HG02798 (cell line): ENCODE results near the gene FNDC5.

ENCODE experiments used
- ATAC-seq: cut with Tn5 transposase; IDR thresholded peaks from one replicate; pipeline ENCODE4 v1.9.1; 2021; ENCODE audit warnings: mild to moderate bottlenecking; ENCODE audit not compliant: unreplicated experiment, poor library complexity

The FNDC5 gene

GRCh38 chr1:32817815-32818786, 52.6 kb downstream of the FNDC5 start:
- peak; percentile 7 for ATAC-seq

- peak; percentile 88 for ATAC-seq
Observed at GRCh38 chr1:32817159-32817814, 53.4 kb downstream of the FNDC5 start, which contains the start of the genes S100PBP and YARS1. TSS of gene S100PBP (plus strand) at chr1:32817653. CDS start at chr1:32826100, 8,447 bp downstream. TSS of gene YARS1 (minus strand) at chr1:32817358. CDS start at chr1:32817244, 114 bp downstream.

DNA sequence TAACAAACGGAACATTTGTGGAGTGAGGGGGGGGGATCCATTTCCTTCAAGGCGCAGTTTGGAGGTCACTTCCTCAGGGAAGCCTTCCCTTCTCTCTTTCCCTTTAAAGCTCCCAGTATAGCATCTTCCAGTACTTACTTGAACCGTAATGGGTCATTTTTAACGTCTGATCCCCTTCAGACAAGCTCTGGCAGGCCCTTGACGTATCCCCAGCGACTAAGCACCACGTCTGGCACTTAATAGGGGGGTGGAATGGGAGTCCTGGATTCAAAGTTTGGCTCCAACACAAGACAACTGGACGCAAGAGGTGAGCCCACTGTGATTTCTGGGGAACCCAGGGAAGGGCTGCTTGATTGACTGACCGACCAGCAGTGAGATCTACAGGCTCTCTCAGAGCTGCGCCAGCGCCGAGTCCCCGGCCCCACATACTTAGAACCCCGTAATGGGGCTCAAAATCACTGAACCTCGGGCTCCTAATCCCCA, 54.0 kb downstream of the FNDC5 start:
- ATAC-seq: no peak

DNA sequence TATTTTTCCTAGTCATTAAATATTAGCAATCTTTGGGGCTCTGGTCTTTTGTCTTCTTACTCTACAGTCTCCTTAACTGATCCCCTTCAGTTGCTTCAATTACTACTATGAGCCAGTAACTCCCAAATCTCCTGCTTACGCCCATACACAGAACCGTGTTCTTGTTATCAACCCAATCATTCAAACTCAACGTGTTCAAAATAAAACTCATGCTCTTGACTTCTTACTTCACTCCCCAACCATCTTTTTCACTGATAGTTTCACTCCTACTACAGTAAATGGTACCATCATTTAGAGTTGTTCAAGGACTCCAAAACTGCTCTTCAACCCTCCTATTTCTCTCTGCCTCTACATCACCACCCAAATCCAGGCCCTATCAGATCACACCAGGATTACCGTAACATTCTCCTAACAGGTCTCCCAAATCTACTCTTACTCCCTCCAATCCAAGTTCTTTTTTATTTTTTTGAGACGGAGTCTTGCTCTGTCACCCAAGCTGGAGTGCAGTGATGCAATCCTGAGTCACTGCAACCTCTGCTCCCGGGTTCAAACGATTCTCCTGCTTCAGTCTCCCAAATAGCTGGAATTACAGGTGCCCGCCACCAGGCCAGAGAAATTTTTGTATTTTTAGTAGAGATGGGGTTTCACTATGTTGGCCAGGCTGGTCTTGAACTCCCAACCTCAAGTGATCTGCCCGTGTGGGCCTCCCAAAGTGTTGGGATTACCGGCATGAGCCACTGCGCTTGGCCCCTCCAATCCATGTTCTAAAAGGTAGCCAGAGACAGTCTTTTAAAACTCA, 56.6 kb downstream of the FNDC5 start:
- ATAC-seq: no peak
